H1 (cell line): ENCODE measurements around the gene TADA3. TPM values are rescaled to one million over a fixed set of nuclear protein-coding genes. Genes with fewer than 3 reads are reported as not detected.

ENCODE experiments used
- RXRA ChIP-seq: IDR thresholded peaks from 2 replicates; pipeline ENCODE4 v1.6.1; 2011; ENCODE audit warnings: low read depth, mild to moderate bottlenecking, low read length, moderate library complexity; ENCODE audit not compliant: insufficient read depth
- TCF12 ChIP-seq: IDR thresholded peaks from 2 replicates; pipeline ENCODE4 v1.6.1; 2011; ENCODE audit warnings: low read depth, mild to moderate bottlenecking, low read length
- TEAD4 ChIP-seq: IDR thresholded peaks from 2 replicates; pipeline ENCODE4 v1.6.1; 2012; ENCODE audit warnings: low read depth, low read length, inconsistent platforms, mixed read lengths
- polyA plus RNA-seq, 7 experiments: library from polyadenylated mRNA; depleted of rRNA in 3 of 7; stranded (reverse) in 5 of 7; unstranded in 2 of 7; fragments of >200 nt in 5 of 7; fragments of 200-250 nt in 2 of 7; gene quantifications; 1 replicate in 5 of 7; 2 replicates in 1 of 7; 4 replicates in 1 of 7; pipeline versions ENCODE4 v1.2.1 to v1.2.3, GENCODE V29; 2011 to 2013; ENCODE audit warnings: missing spikeins in 2 of 7, mixed read lengths in 2 of 7
- total RNA-seq: library from RNA; stranded (reverse); fragmentation: NEBNext Ultra II Directional; extraction: Animal tissue kit (Norgen Biotek cat#: 25700); gene quantifications from 2 replicates; pipeline ENCODE4 v1.2.1, GENCODE V29; 2021

TADA3 gene
- total and polyA plus RNA-seq, 2 of the 8 experiments (the other 6 are each of a cell fraction or from before 2014, with no cell fraction given), result 43.4 to 50.3 TPM

DNA sequence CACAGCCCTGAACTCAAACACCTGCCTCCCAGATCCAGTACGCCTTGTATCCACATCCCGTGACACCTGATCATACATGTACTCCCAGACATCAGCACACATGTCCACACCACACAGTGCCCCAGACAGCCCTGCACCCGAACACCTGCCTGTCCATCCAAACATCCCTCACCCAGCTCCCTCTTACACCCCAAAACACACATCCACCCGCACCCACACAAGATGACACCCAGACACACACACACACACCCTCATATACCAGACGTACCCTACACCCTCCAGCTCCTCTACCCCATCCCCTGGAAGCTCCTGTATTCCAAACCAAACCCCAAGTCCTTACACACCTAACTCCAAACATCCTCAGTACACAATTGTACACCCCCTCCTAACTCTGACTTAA lies 23.3 kb downstream of the TADA3 start (continued):
- no peak for TF ChIP-seq TEAD4
- TF ChIP-seq TCF12, result no peak
- TF ChIP-seq RXRA, result no peak
